Right hindlimb (tissue), 1 donor: ENCODE results near the gene OR10X1.

Experiments used
- DNase-seq: peaks from one replicate; pipeline ENCODE4 v3.0.0-alpha.2; 2018

The OR10X1 gene, protein sequence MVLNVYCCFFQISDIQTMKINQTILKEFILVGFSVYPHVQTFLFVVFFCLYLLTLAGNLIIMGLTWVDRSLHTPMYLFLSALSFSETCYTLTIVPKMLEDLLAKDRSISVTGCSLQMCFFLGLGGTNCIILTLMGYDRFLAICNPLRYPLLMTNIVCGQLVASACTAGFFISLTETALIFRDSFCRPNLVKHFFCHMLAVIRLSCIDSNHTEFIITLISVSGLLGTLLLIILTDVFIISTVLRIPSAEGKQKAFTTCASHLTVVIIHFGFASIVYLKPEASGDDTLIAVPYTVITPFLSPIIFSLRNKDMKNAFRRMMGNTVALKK

GRCh38 chr1:158579733-158580132, at the start of gene OR10X1:
OR10X1 (minus strand) TSS chr1:158579899; CDS start chr1:158579899, 0 bp downstream.
- DNase-seq, result no peak

GRCh38 chr1:158613764-158614163, 34.1 kb upstream of the OR10X1 start:
- no peak for DNase-seq

DNA sequence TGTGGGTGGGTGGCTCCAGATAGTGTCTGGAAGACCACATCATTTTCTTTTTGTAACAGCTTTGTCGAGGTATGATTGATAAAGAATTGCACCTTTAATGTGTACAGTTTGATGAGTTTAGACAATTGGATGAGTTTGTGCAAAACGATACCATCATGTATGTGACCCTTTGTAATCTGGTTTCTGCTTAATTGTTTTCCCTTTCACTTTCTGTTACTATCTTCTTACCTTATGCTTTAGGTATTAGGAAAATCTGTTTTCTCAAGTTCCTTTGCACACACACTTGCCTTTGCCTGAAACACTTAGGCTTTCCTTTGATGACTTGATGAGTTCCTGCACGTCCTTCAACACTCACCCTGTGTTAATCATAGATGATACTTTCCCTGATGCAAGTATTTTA, 32.2 kb upstream of the OR10X1 start:
- DNase-seq, result no peak

- DNase-seq, result no peak
Observed at GRCh38 chr1:158607296-158607695, 27.6 kb upstream of the OR10X1 start.

GRCh38 chr1:158604968-158605367, 25.3 kb upstream of the OR10X1 start, which contains the start of gene OR10Z1:
OR10Z1 (plus strand) TSS chr1:158605268; CDS start chr1:158606439, 1,171 bp downstream.
- DNase-seq, result no peak

- DNase-seq, result no peak
Observed at GRCh38 chr1:158600735-158601134, 21.0 kb upstream of the OR10X1 start.

- no peak for DNase-seq
Observed at GRCh38 chr1:158586942-158587341, 7.2 kb upstream of the OR10X1 start.

DNA sequence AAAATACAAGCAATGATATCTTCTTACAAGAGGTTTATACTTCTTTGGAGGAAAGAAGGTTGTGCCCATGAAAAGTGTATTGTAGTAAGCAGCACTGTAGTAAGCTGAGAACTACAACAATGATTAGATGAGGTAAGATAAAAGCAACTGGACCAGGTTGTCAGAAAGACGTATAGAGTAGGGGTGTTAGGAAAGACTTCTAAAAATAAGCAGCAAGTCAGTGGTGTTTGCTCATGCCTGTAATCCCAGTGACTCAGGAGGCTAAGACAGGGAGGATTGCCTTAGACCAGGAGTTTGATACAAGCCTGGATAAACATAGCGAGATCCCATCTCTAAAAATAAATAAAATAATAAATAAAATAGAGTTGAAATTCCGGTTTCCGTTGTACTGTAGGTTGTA, 4.3 kb upstream of the OR10X1 start:
- no peak for DNase-seq

- DNase-seq, result no peak
Observed at GRCh38 chr1:158577561-158577960, 2.1 kb downstream of the OR10X1 start.

- DNase-seq, result no peak
Observed at GRCh38 chr1:158572226-158572625, 7.5 kb downstream of the OR10X1 start.

GRCh38 chr1:158570480-158570879, 9.2 kb downstream of the OR10X1 start, which contains the start of gene OR6P1:
OR6P1 (minus strand) TSS chr1:158570580; CDS start chr1:158563604, 6,976 bp downstream.
- no peak for DNase-seq

- no peak for DNase-seq
Observed at GRCh38 chr1:158564608-158565007, 15.1 kb downstream of the OR10X1 start.

- DNase-seq, result no peak
Observed at GRCh38 chr1:158563853-158564252, 15.8 kb downstream of the OR10X1 start.

DNA sequence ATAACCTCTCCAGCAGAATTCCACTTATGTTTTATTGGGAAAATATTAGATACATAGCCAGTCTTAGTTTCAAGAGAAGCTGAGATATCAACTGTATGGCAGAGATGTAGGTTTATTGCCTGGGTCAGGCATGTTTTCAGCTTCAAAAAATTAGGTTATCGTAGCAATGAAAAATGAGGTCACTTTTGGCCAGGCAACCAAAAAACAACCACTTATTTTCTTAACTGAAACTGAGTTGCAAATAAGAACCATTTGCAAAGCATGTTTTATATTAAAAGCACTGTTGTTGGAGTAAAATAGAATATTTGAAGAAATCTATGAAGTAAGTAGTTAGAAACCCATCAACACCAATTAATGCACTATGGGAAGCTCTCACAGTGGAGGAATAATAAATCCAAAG, 20.0 kb downstream of the OR10X1 start:
- no peak for DNase-seq

DNA sequence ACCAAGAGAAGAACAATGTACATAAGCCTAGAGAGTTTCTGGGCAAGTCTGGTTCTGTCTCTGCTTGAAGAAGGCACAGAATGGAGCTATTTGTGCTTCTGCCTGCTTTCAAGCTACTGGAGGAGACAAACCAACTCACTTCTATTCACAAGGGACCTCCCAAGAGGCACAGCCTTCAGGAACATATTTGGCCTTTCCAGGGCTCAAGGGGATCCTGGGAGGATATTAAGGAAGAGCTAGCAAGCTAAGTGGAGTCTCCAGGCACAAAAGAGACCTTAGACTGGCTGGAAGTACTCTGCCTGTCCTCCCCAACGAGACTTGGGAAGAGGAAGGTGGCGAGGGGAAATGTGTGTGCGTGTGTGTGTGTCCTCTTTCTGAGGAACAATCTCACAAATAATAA, 25.3 kb downstream of the OR10X1 start, which contains the start of gene OR6Y1:
TSS of gene OR6Y1 (minus strand) at position 54 of the 400 bp plus-strand sequence. CDS start 6,300 bp downstream, outside the sequence.
- DNase-seq, result no peak

DNA sequence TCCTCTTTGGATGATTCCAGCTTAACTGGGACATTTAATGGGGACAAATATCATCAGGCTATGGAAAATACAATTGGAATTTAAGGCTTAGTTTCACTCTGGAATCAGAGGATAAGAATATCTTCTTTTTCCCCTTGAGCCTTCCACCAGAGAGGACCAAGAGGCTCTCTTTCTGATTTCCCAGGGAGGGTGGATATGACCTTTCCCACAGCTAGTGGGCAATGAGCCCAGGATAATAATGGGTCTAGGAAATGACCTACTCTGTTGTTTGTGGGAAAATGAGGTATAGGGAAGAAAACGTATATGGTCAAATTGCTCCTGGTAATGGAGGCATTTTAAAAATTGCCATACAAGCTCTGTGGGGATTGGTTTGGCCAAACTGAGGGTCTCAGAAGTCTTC, 27.4 kb downstream of the OR10X1 start:
- peak; percentile 38 for DNase-seq

- DNase-seq, result no peak
Observed at GRCh38 chr1:158547533-158547932, 32.2 kb downstream of the OR10X1 start.

GRCh38 chr1:158537609-158538008, 42.1 kb downstream of the OR10X1 start:
- DNase-seq, result no peak

DNA sequence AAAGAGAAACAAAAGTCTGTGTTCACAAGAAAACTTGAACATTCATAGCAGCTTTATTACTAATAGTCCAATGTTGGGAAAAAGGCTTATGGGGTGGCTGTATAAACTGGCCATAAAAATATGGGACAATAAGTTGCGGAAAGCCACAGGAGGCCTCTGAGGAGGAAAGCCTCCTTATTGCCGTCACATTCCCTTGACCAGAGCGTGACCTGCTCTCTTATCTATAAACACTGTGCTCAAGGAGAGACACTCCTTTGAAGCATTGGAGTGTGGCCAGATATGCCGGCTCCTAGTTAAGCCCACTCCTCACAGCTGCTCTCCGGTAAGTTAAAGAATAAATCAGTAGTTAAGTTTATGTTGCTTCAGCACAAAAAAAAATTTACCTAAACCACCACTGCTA, 45.2 kb downstream of the OR10X1 start:
- DNase-seq, result no peak
